GM03348 (cell line): ENCODE results near the gene IPO11.

ENCODE experiments used
- DNase-seq: peaks from one replicate; pipeline ENCODE4 v3.0.0; 2012; ENCODE audit warnings: low spot score

The IPO11 gene

GRCh38 chr5:62572918-62573514 is 160.5 kb downstream of the IPO11 start:
- DNase-seq: no peak

- DNase-seq: no peak
Observed at GRCh38 chr5:62574599-62574998, 162.0 kb downstream of the IPO11 start.

- no peak for DNase-seq
Observed at GRCh38 chr5:62575066-62575465, 162.5 kb downstream of the IPO11 start.

- DNase-seq: no peak
Observed at GRCh38 chr5:62575489-62575888, 162.9 kb downstream of the IPO11 start.

GRCh38 chr5:62576570-62577170 is 164.1 kb downstream of the IPO11 start:
- DNase-seq: no peak

- DNase-seq: no peak
Observed at GRCh38 chr5:62577488-62577887, 164.9 kb downstream of the IPO11 start.

- DNase-seq: no peak
Observed at GRCh38 chr5:62578540-62578939, 166.0 kb downstream of the IPO11 start, which contains the start of gene LRRC70. Gene LRRC70 (plus strand): TSS chr5:62578819. CDS start chr5:62579439, 620 bp downstream.

- no peak for DNase-seq
Observed at GRCh38 chr5:62579761-62580160, 167.2 kb downstream of the IPO11 start.

- no peak for DNase-seq
Observed at GRCh38 chr5:62581836-62582597, 169.5 kb downstream of the IPO11 start.

GRCh38 chr5:62584391-62584790 is 171.8 kb downstream of the IPO11 start:
- DNase-seq: no peak

- DNase-seq: no peak
Observed at GRCh38 chr5:62585306-62585705, 172.7 kb downstream of the IPO11 start.

- no peak for DNase-seq
Observed at GRCh38 chr5:62585751-62586150, 173.2 kb downstream of the IPO11 start.

GRCh38 chr5:62587737-62588136 is 175.2 kb downstream of the IPO11 start:
- DNase-seq: no peak

- no peak for DNase-seq
Observed at GRCh38 chr5:62588668-62589067, 176.1 kb downstream of the IPO11 start.

GRCh38 chr5:62589504-62589903 is 176.9 kb downstream of the IPO11 start:
- no peak for DNase-seq

- no peak for DNase-seq
Observed at GRCh38 chr5:62590387-62590786, 177.8 kb downstream of the IPO11 start.

GRCh38 chr5:62592558-62592957 is 180.0 kb downstream of the IPO11 start:
- no peak for DNase-seq

GRCh38 chr5:62593331-62593730 is 180.8 kb downstream of the IPO11 start:
- peak; percentile 16 for DNase-seq

GRCh38 chr5:62594364-62594984 is 181.9 kb downstream of the IPO11 start:
- no peak for DNase-seq

- DNase-seq: no peak
Observed at GRCh38 chr5:62596096-62596495, 183.5 kb downstream of the IPO11 start.

GRCh38 chr5:62596691-62597090 is 184.1 kb downstream of the IPO11 start:
- DNase-seq: no peak

GRCh38 chr5:62597314-62597713 is 184.8 kb downstream of the IPO11 start:
- DNase-seq: no peak
